Measurements from ENCODE around the gene ATIC. TPM values are rescaled to one million over a fixed set of nuclear protein-coding genes. Genes with fewer than 3 reads are reported as not detected.

The ATIC gene
- total RNA-seq, 1 experiment from 2014 or later, result 173 TPM

- TF ChIP-seq, protein P1, sequence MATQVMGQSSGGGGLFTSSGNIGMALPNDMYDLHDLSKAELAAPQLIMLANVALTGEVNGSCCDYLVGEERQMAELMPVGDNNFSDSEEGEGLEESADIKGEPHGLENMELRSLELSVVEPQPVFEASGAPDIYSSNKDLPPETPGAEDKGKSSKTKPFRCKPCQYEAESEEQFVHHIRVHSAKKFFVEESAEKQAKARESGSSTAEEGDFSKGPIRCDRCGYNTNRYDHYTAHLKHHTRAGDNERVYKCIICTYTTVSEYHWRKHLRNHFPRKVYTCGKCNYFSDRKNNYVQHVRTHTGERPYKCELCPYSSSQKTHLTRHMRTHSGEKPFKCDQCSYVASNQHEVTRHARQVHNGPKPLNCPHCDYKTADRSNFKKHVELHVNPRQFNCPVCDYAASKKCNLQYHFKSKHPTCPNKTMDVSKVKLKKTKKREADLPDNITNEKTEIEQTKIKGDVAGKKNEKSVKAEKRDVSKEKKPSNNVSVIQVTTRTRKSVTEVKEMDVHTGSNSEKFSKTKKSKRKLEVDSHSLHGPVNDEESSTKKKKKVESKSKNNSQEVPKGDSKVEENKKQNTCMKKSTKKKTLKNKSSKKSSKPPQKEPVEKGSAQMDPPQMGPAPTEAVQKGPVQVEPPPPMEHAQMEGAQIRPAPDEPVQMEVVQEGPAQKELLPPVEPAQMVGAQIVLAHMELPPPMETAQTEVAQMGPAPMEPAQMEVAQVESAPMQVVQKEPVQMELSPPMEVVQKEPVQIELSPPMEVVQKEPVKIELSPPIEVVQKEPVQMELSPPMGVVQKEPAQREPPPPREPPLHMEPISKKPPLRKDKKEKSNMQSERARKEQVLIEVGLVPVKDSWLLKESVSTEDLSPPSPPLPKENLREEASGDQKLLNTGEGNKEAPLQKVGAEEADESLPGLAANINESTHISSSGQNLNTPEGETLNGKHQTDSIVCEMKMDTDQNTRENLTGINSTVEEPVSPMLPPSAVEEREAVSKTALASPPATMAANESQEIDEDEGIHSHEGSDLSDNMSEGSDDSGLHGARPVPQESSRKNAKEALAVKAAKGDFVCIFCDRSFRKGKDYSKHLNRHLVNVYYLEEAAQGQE (IDR thresholded peaks at IDR 0.05; ENCODE audit: low read depth), result no peak
- TF ChIP-seq FOSL1 (IDR thresholded peaks at IDR 0.05; ENCODE audit: low read depth) (no peak), ZFX (IDR thresholded peaks at IDR 0.05) (no peak)
Observed at GRCh38 chr2:215332872-215333595, 21.2 kb downstream of the ATIC start (continued).

DNA sequence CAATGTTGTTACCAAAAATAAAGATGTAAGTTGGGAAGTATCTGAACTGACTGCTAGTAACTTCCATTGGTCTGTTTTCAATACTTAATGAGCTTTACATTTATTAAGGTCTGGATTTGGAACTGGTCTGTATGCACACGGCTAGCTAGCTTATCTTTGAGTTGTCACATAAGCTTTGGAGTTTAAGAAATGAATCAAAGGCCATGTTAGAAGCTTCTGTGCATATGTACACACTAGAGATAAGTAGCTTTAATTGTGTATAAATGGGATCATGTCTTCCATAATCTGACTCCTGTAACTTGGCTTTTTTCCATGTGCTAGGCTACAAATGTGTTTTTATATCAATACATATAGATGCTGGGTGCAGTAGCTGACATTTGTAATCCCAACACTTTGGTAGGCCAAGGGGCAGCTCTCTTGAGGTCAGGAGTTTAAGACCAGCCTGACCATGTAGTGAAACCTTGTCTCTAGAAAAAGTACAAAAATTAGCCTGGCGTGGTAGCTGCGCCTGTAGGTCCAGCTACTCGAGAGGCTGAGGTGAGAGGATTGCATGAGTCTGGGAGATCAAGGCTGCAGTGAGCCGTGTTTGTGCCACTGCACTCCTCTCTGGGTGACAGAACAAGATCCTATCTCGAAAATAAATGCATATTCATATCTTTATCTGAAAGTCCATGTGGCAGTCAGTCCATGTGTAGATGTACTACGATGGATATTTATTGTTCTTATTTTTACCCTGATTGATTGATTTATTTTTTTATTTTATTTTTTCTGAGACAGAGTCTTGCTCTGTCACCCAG lies 27.2 kb downstream of the ATIC start:
- Histone ChIP-seq H3K4me3 (replicated peaks in 1 of 2; ENCODE audit: low read depth in 1 of 2, low read length in 2 of 2) (no peak overlapping the region), H4K20me1 (ENCODE audit: insufficient read depth) (no peaks in the 10 kb centered on the region; the same call in 1 of the 2 replicates), H3K27ac (ENCODE audit: low read depth, low read length) (no peak overlapping the region), H3K79me2 (ENCODE audit: insufficient read depth, low read length) (peaks cover 64% of the 10 kb centered on the region), H3K9me3 (ENCODE audit: control insufficient read depth in 1 of 2, insufficient read depth in 1 of 2, low read depth in 1 of 2, low read length in 2 of 2) (no peaks in the 10 kb centered on the region), H3K36me3 (ENCODE audit: control insufficient read depth in 1 of 2, insufficient read depth in 2 of 2, low read length in 2 of 2) (peaks cover 57 to 65% of the 10 kb centered on the region in 2 experiments), H3K9ac (ENCODE audit: low read length) (no peak overlapping the region), H3K4me2 (ENCODE audit: low read length) (no peak overlapping the region), H3K9me2 (ENCODE audit: insufficient read depth) (no peaks in the 10 kb centered on the region), H3K27me3 (ENCODE audit: insufficient read depth, low read length) (no peaks in the 10 kb centered on the region), H2AFZ (ENCODE audit: low read depth, low read length, poor library complexity, severe bottlenecking) (no peak overlapping the region), H3K4me1 (ENCODE audit: control insufficient read depth in 1 of 2, insufficient read depth in 2 of 2, low read length in 2 of 2) (no peaks in the 10 kb centered on the region)
- intact Hi-C loops (cut with micrococcal nuclease), result no loop called here
- ATAC-seq (no peak), DNase-seq (ENCODE audit: low read depth, low spot score) (no peak)
- CTCF ChIA-PET, result no interaction called here
- POLR2A ChIA-PET, result no interaction called here
- RAD21 ChIA-PET (ENCODE audit: low non-redundant PET in 1 of 2, low total read pairs in 2 of 2, uncharacterized antibody in 2 of 2, unreplicated experiment in 2 of 2), result no interaction called here
- BruUV-seq (replicated peaks), result no TSS peak
- TF ChIP-seq SP1 (IDR thresholded peaks at IDR 0.05; ENCODE audit: low read depth), result no peak
- TF ChIP-seq CTCF (IDR thresholded peaks at IDR 0.05 in 2 of 3, conservative IDR thresholded peaks at IDR 0.05 in 1 of 3; ENCODE audit: borderline replicate concordance in 1 of 3, insufficient read depth in 1 of 3, low read depth in 2 of 3, low read length in 2 of 3), result no peak
- TF ChIP-seq, protein P1 (IDR thresholded peaks at IDR 0.05; ENCODE audit: low read depth), result no peak
- TF ChIP-seq SIN3A (IDR thresholded peaks at IDR 0.05; ENCODE audit: low read depth), result no peak
- no peak for TF ChIP-seq ZBTB33 (IDR thresholded peaks at IDR 0.05; ENCODE audit: extremely low read depth, insufficient replicate concordance, low read length)
- no peak for TF ChIP-seq ELF1 (IDR thresholded peaks at IDR 0.05; ENCODE audit: borderline replicate concordance, low read depth)
- TF ChIP-seq TCF7L2 (IDR thresholded peaks at IDR 0.05; ENCODE audit: borderline replicate concordance, extremely low read depth, insufficient read depth, insufficient read length), result no peak
- TF ChIP-seq EGR1 (IDR thresholded peaks at IDR 0.05; ENCODE audit: low read depth), result no peak

Data from HCT116 (cell line).